ENCODE results near the gene CCNT2.

- no peak for TF ChIP-seq CTCF (IDR thresholded peaks at IDR 0.05)
- TF ChIP-seq POLR2A (IDR thresholded peaks at IDR 0.05): no peak
Measured at GRCh38 chr2:134910763-134911399, 7.7 kb upstream of the CCNT2 start.

Measured in Peyer's patch (tissue), 4 donors.